GM21619 (cell line): ENCODE measurements around the gene ENPP3.

Source experiments
- ATAC-seq: cut with Tn5 transposase; IDR thresholded peaks from one replicate; pipeline ENCODE4 v1.9.1; 2021; ENCODE audit not compliant: unreplicated experiment

Gene ENPP3

GRCh38 chr6:131792091-131792496 is 155.0 kb downstream of the ENPP3 start:
- ATAC-seq = no peak

GRCh38 chr6:131795366-131795765 is 158.3 kb downstream of the ENPP3 start:
- ATAC-seq = no peak
